Skeletal muscle satellite cell (primary cell): ENCODE results near the gene PSMB8. TPM values are rescaled to one million over a fixed set of nuclear protein-coding genes. Genes with fewer than 3 reads are reported as not detected.
"Not testable (repeated sequence)": the region's sequence is repeated elsewhere in the genome, so short reads cannot be mapped to it uniquely, and the experiment has no call there.

Source experiments
- H3K27me3 ChIP-seq: 2 replicates; pipeline ENCODE4 v1.7.0; 2013; ENCODE audit warnings: low read length; ENCODE audit not compliant: control insufficient read depth, insufficient read depth
- H3K36me3 ChIP-seq: 2 replicates; pipeline ENCODE4 v1.7.0; 2013; ENCODE audit warnings: mild to moderate bottlenecking, control low read depth, low read length; ENCODE audit not compliant: insufficient read depth
- H3K4me1 ChIP-seq: 2 replicates; pipeline ENCODE4 v1.7.0; 2013; ENCODE audit warnings: low read length; ENCODE audit not compliant: control insufficient read depth, insufficient read depth
- H3K4me2 ChIP-seq: 2 replicates; pipeline ENCODE4 v1.7.0; 2013; ENCODE audit warnings: mild to moderate bottlenecking, low read length
- H3K4me3 ChIP-seq: 2 replicates; pipeline ENCODE4 v1.7.0; 2013; ENCODE audit warnings: low read length
- H3K9ac ChIP-seq: 2 replicates; pipeline ENCODE4 v1.7.0; 2013; ENCODE audit warnings: mild to moderate bottlenecking, low read depth, low read length, moderate library complexity
- H3K9me3 ChIP-seq: replicated peaks from 2 replicates; pipeline ENCODE4 v1.7.0; 2013; ENCODE audit warnings: mild to moderate bottlenecking, control low read depth, low read length
- total RNA-seq: library from RNA; depleted of rRNA; stranded (reverse); fragments of >200 nt; gene quantifications from 2 replicates; pipeline ENCODE4 v1.2.3, GENCODE V29; 2012; rRNA removed

The PSMB8 gene
- total RNA-seq = 31.0 and 40.1 TPM in 2 replicates

GRCh38 chr6:32843979-32844838, at the start of gene PSMB8:
PSMB8 (minus strand) TSS chr6:32844047; CDS start chr6:32843996, 51 bp downstream.
- no peaks in the 10 kb centered on the region for H3K9me3 ChIP-seq
- peak within 1 kb of the TSS; percentile 94 for H3K4me2 ChIP-seq
- peak within 1 kb of the TSS; percentile 93 for H3K4me3 ChIP-seq
- no peaks in the 10 kb centered on the region for H3K27me3 ChIP-seq
- peaks cover 13% of the 10 kb centered on the region for H3K36me3 ChIP-seq
- H3K9ac ChIP-seq = peak within 1 kb of the TSS; percentile 87
- peaks cover 2% of the 10 kb centered on the region for H3K4me1 ChIP-seq

- H3K4me1 ChIP-seq = peaks cover 15% of the 10 kb centered on the region
- H3K9me3 ChIP-seq = no peaks in the 10 kb centered on the region
- no peaks in the 10 kb centered on the region for H3K27me3 ChIP-seq
- no peak overlapping the region for H3K4me2 ChIP-seq
- no peaks in the 10 kb centered on the region for H3K36me3 ChIP-seq
- no peak overlapping the region for H3K4me3 ChIP-seq
- no peak overlapping the region for H3K9ac ChIP-seq
These were observed 47.0 kb upstream of the PSMB8 start for GRCh38 chr6:32890831-32891230.

- no peaks in the 10 kb centered on the region for H3K36me3 ChIP-seq
- no peaks in the 10 kb centered on the region for H3K9me3 ChIP-seq
- H3K9ac ChIP-seq = no peak overlapping the region
- no peak overlapping the region for H3K4me2 ChIP-seq
- H3K4me1 ChIP-seq = peaks cover 11% of the 10 kb centered on the region
- H3K4me3 ChIP-seq = no peak overlapping the region
- H3K27me3 ChIP-seq = no peaks in the 10 kb centered on the region
These were observed 45.7 kb upstream of the PSMB8 start for GRCh38 chr6:32889533-32889932.

- no peaks in the 10 kb centered on the region for H3K36me3 ChIP-seq
- H3K9me3 ChIP-seq = no peaks in the 10 kb centered on the region
- no peak overlapping the region for H3K9ac ChIP-seq
- no peak overlapping the region for H3K4me3 ChIP-seq
- peaks cover 11% of the 10 kb centered on the region for H3K4me1 ChIP-seq
- peaks cover 7% of the 10 kb centered on the region for H3K27me3 ChIP-seq
- no peak overlapping the region for H3K4me2 ChIP-seq
These were observed 44.7 kb upstream of the PSMB8 start for GRCh38 chr6:32888576-32888975.

DNA sequence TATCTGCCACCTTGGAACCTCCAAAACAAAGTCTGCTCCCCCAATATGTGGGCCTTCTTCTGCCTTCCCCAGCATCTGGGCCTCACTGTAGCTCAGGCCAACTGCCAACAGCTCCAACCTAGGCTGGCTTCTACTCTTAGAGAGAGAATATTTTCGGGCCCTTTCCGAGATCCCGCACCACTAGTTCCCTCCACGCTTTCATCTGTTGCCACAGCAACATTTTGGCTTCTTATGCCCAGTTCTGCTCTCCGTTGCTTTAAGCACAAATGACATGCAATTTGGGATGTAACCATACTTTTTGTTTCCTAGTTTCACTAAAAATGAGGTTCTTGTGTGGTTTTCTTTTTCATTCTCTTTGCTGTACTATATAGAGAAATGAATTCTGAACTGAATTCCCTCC, 43.8 kb upstream of the PSMB8 start:
- no peak overlapping the region for H3K9ac ChIP-seq
- H3K9me3 ChIP-seq = no peaks in the 10 kb centered on the region
- no peak overlapping the region for H3K4me2 ChIP-seq
- no peak overlapping the region for H3K4me3 ChIP-seq
- no peaks in the 10 kb centered on the region for H3K36me3 ChIP-seq
- peaks cover 11% of the 10 kb centered on the region for H3K4me1 ChIP-seq
- H3K27me3 ChIP-seq = peaks cover 11% of the 10 kb centered on the region

DNA sequence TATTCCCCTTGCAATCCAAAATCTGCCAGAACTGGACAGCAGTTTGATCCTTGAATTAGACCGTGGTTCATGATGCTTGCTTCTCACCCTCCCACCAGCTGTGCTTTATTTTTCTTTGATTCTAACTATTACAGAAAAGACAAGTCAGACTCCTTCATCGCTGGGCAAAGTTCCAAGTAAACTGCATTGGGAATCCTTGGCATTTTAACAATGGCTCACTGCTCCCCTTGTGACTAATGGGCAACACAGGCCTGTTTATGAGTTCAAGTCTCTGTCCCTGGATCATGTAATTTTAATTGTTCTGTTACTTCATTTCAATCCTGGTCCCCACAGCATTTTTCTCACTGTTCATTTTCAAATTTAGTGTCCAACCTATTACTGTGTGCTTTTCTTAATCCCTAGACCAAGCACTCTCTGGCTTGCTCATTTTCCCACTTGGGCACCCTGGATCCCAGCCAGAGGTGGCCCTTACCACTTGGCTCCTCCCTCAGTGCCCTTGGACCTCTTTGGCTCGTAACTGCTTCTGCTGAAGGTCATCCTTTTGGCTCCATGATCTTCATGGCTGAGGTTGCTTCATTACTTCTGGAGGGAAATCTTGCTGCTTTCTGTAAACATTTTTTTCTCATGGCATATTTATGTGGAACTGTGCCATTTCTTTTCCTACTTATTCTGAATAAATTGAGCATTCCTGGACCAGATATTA, 43.0 kb upstream of the PSMB8 start:
- no peak overlapping the region for H3K4me3 ChIP-seq
- H3K36me3 ChIP-seq = no peaks in the 10 kb centered on the region
- peaks cover 13% of the 10 kb centered on the region for H3K27me3 ChIP-seq
- H3K4me2 ChIP-seq = peak overlapping the region; percentile 32
- no peaks in the 10 kb centered on the region for H3K9me3 ChIP-seq
- H3K9ac ChIP-seq = no peak overlapping the region
- H3K4me1 ChIP-seq = peaks cover 11% of the 10 kb centered on the region

DNA sequence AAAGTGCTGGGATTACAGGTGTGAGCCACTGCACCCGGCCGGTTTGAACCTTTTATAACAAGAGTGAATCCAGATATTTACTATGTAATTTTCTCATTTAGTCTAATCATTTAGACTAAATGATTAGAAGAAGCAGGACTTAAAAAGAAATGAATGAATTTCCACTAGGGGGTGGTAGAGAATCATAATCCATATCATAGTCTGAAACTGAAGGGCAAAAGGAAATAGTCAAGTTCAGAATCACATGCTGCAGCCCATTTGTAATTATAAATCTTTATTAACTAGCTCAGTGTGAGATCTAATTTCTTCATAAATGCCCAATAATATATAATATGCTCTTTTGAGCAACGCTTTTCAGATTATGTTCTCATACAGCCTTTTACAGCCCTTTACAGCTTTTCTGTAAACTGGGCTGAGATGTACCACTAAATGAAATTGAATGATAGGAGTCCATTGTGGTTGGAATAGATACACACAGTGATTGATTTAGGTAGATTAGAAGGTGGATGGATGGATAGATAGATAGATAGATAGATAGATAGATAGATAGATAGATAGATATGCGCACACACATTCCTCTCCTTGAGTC, 41.9 kb upstream of the PSMB8 start:
- peaks cover 11% of the 10 kb centered on the region for H3K4me1 ChIP-seq
- no peak overlapping the region for H3K9ac ChIP-seq
- no peak overlapping the region for H3K4me2 ChIP-seq
- H3K27me3 ChIP-seq = peaks cover 20% of the 10 kb centered on the region
- no peaks in the 10 kb centered on the region for H3K36me3 ChIP-seq
- no peak overlapping the region for H3K4me3 ChIP-seq
- H3K9me3 ChIP-seq = no peaks in the 10 kb centered on the region

GRCh38 chr6:32883789-32884188, 39.9 kb upstream of the PSMB8 start:
- no peaks in the 10 kb centered on the region for H3K9me3 ChIP-seq
- no peaks in the 10 kb centered on the region for H3K36me3 ChIP-seq
- no peak overlapping the region for H3K9ac ChIP-seq
- no peak overlapping the region for H3K4me2 ChIP-seq
- no peak overlapping the region for H3K4me3 ChIP-seq
- peaks cover 40% of the 10 kb centered on the region for H3K27me3 ChIP-seq
- H3K4me1 ChIP-seq = peaks cover 11% of the 10 kb centered on the region

DNA sequence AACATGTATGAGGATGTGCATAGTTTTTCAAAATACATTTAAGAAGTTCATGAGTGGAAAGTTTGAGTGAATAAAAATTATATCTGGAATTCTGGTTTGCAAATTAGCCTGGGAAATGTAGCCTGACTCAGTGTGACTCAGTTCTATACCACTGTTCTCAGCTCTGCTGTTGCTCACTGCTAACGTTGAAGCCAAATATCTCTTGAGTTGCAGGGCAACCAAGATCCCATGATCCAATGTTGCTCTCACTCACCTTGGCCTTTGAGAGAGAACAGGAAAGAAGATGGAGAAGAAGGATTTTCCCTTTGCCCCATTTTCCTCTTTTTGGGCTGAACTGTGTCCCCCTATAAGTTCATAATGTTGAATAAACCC, 39.0 kb upstream of the PSMB8 start:
- no peaks in the 10 kb centered on the region for H3K36me3 ChIP-seq
- peaks cover 11% of the 10 kb centered on the region for H3K4me1 ChIP-seq
- no peak overlapping the region for H3K4me3 ChIP-seq
- H3K27me3 ChIP-seq = peaks cover 44% of the 10 kb centered on the region
- H3K4me2 ChIP-seq = no peak overlapping the region
- no peaks in the 10 kb centered on the region for H3K9me3 ChIP-seq
- no peak overlapping the region for H3K9ac ChIP-seq

- peaks cover 57% of the 10 kb centered on the region for H3K27me3 ChIP-seq
- H3K4me1 ChIP-seq, H3K4me2 ChIP-seq, H3K36me3 ChIP-seq, H3K4me3 ChIP-seq, H3K9ac ChIP-seq, H3K9me3 ChIP-seq: not testable (repeated sequence)
These were observed 37.1 kb upstream of the PSMB8 start for GRCh38 chr6:32880962-32881361.

DNA sequence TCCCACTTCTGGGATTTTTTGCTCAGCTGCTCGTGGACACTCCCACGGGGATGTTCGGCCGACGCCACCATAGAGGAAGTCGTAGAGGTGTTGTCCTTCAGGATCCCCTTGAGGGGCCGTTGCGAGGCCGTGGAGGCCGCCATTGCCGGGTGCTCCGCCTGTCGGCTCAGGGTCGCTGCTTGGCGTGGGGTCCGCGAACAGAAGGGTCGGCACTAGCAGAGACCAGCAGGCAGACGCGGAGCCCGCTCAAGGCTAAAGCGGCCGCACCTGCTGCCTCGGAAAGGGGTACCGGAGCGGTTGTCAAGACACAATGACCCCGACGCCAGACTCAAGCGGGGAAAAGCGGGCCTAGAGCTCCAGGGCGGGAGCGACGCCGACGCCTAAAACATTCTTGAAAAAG, 35.8 kb upstream of the PSMB8 start:
- Histone ChIP-seq H3K9ac (no peak overlapping the region), H3K36me3 (no peaks in the 10 kb centered on the region), H3K4me3 (no peak overlapping the region), H3K27me3 (peaks cover 66% of the 10 kb centered on the region), H3K4me2 (no peak overlapping the region), H3K4me1 (no peaks in the 10 kb centered on the region), H3K9me3 (no peaks in the 10 kb centered on the region)
